D341Med (cell line): ENCODE measurements around the gene OXLD1.
"Not testable (repeated sequence)": the region's sequence is repeated elsewhere in the genome, so short reads cannot be mapped to it uniquely, and the experiment has no call there.

ENCODE experiments used
- DNase-seq: peaks from one replicate; pipeline ENCODE4 v3.0.0; 2012; ENCODE audit warnings: low spot score

The OXLD1 gene

DNA sequence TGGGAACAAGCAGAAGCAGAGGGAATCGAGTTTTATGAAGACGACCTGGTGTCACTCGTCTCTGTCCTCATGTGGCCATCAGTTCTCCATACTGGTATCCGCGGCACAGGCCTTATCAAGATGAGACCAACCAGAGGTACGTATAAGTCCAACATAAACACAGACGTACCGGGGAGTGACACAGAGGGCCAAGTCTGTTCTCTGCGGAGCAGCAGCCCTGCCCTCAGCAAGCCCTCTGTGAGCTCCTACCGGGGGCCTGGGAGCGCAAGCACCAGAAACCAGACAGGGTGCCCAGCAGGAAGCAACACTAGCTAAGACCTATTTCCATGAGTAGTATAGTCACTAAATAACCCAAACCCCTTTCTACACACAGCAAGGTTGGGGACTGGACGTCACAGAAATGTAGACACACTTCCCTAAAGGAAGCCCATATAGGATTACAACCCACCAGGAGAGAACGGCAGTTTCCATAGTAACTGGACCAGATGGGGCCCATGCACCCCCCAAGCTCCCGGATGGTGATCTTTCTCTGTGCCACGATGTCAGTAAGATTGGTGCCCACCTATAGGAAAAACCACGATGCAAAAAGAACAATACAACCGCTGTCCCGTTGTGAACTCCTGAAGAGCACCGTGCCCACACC is 16.3 kb upstream of the OXLD1 start:
- DNase-seq = no peak

DNA sequence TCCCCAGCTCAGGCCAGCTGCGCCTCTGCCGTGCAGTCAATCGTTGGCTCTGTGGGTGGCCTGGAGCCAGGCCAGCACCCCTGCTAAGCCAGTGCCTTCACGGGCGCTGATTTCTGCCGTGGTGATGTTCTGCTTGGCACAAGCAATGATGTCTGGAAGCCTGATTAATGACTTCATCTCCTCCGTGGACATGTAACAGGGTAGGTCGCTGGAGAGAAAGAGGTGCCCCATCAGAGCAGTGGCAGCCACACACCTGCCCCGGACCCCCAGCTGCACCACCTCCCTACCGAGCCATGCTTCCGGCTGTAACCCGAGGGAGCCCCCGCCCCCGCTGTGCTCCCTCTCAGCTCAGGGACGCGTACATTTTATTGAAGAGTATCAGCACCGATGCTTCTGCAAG is 15.3 kb upstream of the OXLD1 start:
- no peak for DNase-seq

DNA sequence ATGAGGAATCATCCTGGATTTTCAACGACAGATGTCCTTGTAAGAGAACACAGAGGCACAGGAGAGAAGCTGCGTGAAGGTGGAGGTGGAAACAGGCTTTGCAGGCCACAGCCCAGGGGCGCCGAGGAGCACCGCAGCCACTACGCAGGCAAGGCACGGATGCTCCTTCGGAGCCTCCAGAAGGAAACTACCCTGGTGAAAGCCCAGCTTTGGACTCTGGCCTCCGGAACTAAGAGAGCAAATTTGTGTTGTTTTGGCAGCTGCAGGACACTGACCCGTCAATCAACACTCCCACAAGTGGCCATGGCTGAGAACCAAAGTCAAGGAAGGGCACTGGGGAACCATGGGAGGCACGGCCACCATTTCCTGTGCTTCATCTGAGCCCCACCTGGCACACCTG is 13.7 kb upstream of the OXLD1 start:
- DNase-seq = no peak

DNA sequence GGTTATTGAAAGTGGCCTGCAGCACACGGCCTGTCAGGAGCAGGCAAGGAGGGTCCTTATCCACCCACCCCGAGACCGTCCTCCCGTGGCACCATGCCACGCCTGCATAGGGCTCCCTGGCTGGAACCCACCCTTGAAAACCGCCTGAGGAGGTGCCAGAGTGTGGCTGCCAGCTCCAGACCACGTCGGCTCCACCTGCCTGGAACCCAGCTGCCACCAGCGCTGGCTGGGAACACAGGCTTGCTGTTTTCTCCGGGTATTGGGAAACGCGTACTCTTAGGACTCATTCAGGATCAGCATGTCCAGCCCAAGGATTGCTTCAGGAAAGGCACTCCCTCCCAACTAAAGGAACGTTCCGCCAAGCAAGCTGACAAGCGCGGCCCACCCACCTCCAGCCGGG is 10.5 kb upstream of the OXLD1 start:
- DNase-seq = no peak

DNA sequence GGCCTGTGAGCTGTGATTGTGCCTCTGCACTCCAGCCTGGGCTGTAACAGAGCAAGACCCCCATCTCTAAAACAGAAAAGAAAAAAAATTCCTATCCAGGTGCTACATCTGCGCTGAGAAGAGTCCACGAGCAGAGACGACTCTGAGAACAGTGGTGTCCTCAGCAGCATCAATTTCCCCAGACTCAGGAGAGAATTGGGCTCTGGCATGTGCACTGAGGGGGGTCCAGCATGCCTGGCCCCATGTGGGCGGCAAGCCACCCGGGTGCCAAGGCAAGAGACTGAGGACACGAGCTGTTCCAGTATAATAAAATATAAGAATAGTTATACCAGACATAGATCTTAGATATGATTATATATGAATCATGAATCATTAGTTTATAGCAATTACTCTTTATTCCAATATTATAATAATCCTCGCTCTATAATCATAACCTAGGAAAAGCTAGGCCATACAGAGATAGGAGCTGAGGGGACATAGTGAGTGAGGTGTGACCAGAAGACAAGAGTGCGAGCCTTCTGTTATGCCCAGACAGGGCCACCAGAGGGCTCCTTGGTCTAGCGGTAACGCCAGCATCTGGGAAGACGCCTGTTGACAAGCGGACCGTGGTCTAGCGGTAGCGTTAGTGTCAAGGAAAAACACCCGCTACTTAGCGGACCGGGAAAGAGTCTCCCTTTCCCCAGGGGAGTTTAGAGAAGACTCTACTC is 9.3 kb upstream of the OXLD1 start:
- DNase-seq = not testable (repeated sequence)

DNA sequence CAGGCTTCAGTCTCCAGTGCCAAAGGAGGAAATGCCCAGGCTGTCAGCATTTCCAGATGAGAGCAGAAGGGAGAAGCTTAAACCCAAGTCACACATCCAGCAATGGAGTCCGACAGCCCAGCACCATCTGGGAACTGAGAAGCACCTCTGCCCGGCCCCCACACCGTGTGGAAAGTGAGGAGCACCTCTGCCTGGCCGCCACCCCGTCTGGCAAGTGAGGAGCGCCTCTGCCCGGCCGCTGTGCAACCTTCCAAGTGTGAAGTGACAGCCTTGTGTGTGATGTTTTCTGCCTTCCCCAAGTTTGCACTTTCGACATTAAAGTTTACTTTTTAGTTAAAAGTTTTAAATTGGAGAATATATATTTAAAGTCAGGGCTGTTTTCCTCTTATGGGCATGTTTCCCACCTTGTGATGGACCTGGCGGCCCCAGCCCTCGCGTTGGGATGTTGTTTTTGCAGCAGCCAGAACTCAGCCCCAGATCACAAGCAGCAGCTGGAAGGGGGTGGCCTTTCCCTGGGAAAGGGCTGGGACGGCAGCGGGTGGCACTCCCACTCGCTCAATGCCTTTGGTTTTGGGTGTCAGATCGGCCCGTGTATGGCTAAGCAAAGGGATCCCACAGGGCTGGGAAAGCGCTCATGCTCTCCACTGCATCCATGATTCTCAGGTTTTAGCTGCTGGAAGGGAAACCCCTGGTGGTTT is 7.3 kb upstream of the OXLD1 start:
- DNase-seq = no peak

DNA sequence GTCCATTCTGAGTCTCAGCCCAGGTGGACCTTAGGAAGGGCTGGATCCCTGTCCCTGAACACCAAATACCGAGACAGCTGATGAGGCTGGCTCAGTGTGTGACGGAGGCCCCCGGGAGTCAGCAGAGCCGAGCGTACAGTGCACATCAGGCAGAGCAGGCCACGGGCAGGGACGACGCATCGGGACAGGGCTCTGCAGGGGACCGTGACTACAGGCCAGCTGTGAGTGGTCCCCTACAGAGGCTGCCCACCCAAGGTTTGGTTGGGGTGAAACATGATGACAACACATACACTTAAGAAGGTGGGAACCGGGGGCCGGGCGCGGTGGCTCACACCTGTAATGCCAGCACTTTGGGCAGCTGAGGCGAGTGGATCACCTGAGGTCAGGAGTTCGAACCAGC is 6.5 kb upstream of the OXLD1 start:
- DNase-seq = no peak

DNA sequence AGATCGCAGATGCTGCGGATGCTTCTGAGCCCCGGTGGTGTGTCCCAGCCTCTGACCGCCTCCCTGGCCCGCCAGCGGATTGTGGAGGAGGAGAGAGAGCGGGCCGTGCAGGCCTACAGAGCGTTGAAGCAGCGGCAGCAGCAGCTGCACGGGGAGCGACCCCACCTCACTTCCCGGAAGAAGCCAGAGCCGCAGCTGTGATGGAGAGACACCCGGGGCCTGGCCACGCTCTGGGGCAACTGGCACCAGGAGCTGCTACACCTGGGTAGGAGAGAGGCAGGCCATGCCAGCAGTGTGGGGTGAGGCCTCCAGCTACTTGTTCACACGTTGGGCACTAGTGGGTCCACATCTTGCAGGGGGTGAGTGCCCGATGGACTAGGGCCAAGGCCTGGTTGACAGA is 6.1 kb upstream of the OXLD1 start:
- DNase-seq = no peak

DNA sequence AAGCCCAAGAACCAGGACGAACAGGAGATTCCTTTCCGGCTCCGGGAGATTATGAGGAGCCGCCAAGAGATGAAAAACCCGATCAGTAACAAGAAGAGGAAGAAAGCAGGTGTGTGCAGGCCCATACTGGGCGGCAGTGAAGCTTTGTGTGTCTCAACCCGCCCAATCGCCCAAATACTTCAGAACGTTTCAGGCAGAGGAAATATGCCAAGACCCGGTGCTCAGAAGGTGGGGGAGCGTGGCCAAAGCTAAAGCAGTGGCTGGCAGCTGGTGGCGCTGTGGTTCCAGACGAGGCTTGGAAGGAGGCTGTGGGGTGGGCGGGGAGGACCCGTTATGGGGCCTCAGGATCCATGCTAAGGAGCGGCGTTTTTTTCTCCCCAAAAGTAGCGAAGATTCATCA is 1.3 kb upstream of the OXLD1 start:
- peak; percentile 75 for DNase-seq

DNA sequence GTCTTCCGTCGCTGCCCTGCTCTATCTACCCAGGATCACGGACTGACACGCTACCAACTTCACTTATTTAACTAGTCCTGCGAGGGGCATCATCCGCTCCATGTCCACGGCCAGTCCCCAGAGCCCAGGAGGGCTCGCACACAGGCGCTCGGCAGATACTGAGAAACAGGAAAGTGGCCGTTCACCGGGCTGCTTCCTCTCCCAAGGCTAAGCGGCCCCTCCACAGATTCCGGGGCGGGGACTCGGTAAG is 388 bp downstream of the OXLD1 start:
- no peak for DNase-seq

DNA sequence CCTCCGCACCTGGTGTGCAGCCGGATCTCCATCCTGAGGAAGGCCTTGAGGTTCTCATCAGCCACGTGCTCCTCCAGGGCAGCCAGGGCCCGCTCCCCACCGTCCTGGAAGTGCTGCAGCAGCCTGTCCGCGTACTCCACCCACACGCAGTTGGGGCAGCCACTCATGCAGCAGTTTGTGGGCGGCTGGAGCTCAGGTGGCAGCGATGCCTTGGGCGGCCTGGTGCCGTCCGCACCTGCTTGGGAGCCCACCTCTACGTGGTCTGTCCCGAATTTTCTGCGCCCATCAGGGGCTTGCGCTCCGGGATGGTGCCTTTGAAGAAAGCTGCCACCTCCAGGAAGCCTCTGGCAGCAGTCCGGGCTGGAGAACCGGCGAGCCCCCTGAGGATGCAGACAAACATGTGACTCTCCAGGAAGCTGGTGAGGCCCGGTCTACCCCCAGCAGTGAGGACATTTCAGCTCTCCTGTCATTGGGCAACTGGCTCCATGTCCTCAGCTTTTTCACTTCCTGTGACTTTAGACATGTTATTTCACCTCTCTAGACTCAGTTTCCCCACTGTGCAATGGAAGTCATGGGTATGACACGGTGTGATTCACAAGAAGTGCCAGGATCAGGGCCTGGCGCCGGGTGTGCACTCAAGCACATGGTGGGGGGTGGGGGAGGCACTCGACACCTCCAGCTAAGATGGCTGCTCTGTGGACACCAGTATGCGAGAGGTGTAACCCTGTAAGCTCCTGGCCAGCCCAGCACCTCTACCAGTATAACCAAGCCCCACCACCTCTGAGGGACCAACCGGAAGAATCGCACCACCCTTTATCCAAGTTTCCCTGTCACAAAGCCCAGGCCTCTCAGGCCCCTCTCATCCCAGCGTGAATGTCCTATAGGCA is 957 bp downstream of the OXLD1 start:
- no peak for DNase-seq

DNA sequence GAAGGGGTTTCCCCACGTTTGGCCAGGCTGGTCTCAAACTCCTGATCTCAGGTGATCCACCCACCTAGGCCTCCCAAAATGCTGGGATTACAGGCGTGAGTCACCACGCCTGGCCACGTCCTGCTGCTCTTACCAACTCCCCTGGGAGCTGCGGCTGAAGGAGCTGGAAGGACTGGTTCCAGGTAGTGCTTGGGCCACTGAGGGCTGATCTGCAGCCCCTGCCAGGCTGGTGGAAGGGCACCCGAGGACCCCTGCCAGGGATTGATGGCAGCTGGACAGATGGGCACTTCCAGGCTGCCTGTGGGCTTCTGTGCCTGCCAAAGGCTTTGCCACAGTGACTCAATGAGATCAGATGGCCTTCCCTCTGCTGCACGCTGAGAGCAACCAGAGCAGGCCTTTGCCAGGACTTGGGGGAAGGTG is 2.3 kb downstream of the OXLD1 start:
- DNase-seq = no peak

DNA sequence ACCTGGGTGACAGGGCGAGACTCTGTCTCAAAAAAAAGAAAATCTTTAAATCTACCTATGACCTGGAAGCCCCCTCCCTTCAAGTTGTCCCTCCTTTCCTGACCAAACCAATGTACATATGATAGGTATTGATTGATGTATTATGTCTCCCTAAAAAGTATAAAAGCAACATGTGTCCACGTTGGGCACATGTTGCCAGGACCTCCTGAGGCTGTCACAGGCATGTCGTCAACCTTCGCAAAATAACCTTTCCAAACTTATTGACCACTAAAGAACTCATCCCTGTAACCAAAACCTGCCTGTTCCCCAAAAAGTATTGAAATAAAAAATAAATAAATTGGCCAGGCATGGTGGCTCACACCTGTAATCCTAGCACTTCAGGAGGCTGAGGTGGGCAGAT is 4.4 kb downstream of the OXLD1 start:
- DNase-seq = no peak

DNA sequence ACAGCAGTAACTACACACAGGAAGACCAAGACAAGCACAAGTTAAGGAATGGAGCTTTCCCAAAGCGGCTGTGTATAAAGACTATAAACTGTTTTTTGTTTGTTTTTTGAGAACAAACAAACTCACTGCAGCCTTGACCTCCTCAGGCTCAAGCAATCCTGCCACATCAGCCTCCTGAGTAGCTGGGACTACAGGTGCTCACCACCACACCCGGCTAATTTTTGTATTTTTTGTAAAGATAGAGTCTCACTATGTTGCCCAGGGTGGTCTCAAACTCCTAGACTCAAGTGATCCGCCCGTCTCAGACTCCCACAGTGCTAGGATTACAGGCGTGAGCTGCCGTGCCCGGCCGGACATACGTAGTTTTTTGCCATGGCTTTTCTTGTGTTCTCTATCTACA is 6.0 kb downstream of the OXLD1 start:
- no peak for DNase-seq

DNA sequence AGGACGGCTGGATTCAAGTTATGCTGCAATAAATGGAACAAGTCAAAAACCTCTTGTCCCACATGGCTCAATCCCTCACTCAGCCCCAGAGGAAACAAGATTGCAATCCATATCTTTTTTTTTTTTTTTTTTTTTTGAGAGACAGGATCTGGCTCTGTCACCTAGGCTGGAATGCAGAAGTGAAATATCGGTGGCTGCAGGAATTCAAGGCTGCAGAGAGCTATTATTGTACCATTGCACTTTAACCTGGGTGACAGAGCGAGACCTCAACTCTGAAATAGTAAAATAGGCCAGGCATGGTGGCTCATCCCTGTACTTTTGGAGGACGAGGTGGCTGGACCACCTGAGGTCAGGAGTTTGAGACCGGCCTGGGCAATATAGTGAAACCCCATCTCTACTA is 7.4 kb downstream of the OXLD1 start:
- no peak for DNase-seq

DNA sequence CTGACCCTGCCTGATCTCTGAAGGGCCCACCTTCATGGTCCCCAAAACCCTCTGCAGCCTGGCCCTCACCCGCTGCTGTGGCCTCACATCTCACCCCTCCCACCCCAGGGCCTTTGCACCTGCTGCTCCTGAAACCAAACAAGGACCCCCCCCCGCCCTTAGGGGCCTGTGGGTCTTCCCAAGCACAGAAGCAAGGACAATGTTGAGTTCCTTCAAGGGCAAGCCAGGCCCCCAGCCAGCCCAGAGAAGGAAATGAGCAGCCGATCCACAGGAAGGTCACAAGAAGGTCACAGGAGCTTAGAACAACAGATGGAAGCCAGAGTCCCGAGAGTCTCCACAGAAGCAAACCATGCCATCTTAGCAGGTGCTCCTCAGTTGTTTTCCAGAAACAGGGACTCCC is 9.6 kb downstream of the OXLD1 start:
- DNase-seq = no peak

DNA sequence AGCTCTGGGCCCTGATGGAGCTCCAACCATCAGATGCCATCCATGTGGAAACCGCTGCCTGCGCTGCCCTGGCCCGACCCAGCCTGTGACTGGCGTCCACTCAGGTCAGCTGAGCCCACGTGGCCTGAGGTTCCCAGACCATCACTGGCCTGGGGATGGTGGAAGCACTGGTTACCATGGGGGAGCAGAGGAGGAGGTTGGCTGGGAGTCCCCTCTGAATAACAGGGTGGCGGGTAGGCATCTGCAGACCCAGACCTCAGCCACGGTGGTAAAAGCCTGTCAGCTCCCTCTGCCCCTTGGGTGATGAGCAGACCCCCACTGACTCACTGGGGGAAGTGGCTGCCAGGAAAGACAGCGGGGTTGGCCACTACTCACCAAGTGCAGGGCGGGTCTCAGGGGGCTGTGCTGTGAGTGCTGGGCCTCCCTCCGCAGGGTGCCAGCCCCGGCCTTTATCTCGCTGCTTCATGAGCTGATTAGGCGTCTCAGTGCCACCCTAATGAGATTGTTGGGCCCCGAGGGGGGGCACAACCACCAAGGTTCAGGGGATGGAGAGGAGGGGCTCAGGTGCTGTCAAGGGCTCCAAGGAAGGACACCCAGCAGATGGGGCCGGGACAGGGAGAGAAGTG is 10.2 kb downstream of the OXLD1 start, which contains the start of gene PDE6G:
Gene PDE6G (minus strand): TSS at position 425 of the 626 bp plus-strand sequence. CDS start 3,237 bp downstream, outside the sequence.
- peak; percentile 51 for DNase-seq

DNA sequence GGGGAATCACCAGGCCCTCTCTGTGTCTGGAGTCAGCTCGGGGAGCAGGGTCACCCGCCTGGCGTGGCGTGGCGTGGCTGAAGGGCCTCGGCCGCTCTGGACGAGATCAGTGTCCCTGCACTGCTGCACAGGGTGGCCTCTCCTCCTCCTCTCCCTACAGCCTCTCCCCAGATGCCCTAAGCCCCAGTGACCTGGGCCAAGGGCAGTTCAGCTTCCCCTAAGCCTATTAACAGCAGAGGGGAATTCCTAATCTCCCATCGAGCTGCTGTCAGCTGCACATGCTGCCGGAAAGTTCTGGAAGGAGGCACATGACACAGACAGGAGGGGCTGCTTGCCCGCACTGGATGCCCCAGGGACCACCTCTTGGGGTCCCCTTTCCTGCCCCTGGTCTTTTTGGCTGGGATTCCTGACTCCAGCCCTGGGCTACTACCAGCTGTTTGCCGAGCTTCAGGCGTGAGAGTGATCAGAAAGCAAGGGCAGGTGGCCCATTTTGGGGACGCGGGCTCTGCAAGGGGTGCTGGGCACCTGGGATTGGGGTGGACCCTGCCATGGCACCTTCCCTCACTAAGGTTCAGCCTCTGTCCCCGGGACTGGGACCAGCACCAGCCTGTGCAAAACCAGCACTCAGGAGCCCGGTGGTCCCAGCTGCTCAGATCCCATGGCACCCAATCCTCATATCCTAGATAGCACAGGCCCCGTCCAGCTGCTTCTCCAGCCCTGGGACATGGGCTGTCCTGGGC is 10.9 kb downstream of the OXLD1 start:
- DNase-seq = peak; percentile 63

DNA sequence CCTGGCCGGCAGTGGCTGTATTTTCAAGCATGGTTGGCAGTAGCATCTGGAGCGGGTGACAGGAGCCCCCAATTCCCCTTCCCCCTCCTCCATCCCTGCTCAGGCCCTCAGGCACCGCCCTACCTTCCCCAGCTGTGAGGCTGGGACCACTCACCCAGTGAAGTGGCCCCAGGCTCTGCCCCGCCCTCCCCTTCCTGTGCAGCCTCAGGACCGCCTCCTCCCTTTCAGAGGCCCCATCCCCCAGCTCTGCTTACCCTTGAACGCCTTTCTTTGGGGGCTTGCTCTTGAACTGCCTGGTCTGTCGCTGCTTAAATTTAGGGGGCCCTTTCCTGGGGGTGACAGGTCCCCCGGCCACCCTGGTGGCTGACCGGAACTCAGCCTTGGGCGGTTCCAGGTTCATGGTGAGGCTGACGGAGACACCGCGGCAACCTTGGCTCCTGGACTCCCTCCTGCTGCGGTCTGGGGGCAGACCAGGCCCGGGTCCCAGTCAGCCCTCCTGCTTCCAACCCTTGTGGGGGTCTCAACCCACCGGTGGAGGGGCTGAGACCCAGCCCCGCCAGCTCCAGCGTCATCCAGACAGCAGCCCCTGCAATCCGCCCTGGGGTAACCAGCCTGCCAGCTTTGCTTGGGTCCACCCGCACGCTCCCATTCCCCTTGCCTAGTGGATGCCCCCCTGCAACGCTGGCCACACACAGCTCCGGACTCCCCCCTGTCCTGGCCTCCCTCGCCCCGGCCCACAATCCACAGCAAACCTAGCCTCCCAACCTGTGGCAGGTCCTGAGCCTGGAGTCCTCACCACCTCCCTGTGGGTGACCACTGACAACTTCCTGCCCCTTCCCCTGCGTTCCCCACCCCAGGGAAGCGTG is 13.3 kb downstream of the OXLD1 start:
- no peak for DNase-seq

DNA sequence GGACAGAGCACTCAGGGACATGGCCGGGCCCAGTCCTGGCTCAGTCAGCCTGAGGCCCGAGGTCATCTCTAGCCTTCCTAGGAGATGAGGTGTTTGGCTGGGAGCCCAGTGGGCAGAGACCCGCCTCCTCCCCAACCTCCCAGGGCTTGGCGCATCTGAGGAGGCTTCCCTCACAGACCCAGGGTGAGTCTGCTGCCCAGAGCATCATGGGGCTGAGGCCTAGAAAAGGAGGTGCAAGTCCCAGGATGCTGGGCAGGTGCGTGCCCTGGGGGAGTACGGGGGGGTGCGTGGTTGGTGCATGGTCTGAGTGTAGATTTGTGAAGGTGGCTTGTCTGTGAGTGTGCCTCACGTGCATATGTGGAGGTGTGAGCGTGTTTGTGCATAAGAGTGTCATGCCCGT is 14.7 kb downstream of the OXLD1 start:
- no peak for DNase-seq
